ENCODE results near the gene TRIM56. TPM values are rescaled to one million over a fixed set of nuclear protein-coding genes. Genes with fewer than 3 reads are reported as not detected.
"Not testable (repeated sequence)": the region's sequence is repeated elsewhere in the genome, so short reads cannot be mapped to it uniquely, and the experiment has no call there.

The TRIM56 gene
- total RNA-seq, 2 experiments from 2014 or later = 29.9 to 31.8 TPM

GRCh38 chr7:101075646-101076045, 9.6 kb upstream of the TRIM56 start:
- CTCF ChIA-PET = no interaction called here
- no peak overlapping the region for H3K4me3 Mint-ChIP-seq

DNA sequence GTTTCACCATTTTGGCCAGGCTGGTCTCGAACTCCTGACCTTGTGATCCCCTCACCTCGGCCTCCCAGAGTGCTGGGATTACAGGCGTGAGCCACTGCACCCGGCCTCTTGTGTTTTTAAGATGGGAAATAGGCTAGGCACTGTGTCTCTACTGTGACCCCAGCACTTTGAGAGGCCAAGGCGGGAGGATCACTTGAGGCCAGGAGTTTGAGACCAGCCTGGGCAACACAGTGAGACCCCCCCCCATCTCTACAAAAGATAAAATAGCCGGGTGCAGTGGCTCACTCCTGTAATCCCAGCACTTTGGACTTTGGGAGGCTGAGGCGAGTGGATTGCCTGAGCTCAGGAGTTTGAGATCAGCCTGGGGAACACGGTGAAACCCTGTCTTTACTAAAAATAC, 9.1 kb upstream of the TRIM56 start:
- not testable (repeated sequence) for H3K9me3 Mint-ChIP-seq; H3K4me1 Mint-ChIP-seq (ENCODE audit: low read depth)

More at GRCh38 chr7:101075646-101076045, 9.6 kb upstream of the TRIM56 start:
- intact Hi-C loops (cut with DNase I, micrococcal nuclease) = loop anchor here (5.0 kb wide), 3 partner anchors 178 to 278 kb away; partner anchors contain the start of gene ACHE (in 1 of the 2)
- peaks cover 18% of the 10 kb centered on the region for H3K27me3 Mint-ChIP-seq
- Histone ChIP-seq H3K36me3 (ENCODE audit: insufficient read depth, low read length) (no peaks in the 10 kb centered on the region), H3K4me1 (ENCODE audit: insufficient read depth, low read length) (peaks cover 5% of the 10 kb centered on the region), H3K27me3 (ENCODE audit: control insufficient read depth in 1 of 2, insufficient read depth in 2 of 2, low read length in 2 of 2) (no peaks in the 10 kb centered on the region), H3K9me3 (ENCODE audit: control insufficient read depth in 1 of 2, insufficient read depth in 1 of 2, low read length in 2 of 2) (no peaks in the 10 kb centered on the region), H3K27ac (ENCODE audit: low read depth in 1 of 2, low read length in 2 of 2) (no peak overlapping the region), H3K4me3 (ENCODE audit: low read length) (no peak overlapping the region)
- H3K27ac Mint-ChIP-seq = no peak overlapping the region
- H3K36me3 Mint-ChIP-seq (ENCODE audit: low read depth) = no peaks in the 10 kb centered on the region
- DNase-seq (no peak), ATAC-seq (ENCODE audit: poor library complexity) (no peak)
- POLR2A ChIA-PET = no interaction called here
- peaks cover 7% of the 10 kb centered on the region for H3K4me1 Mint-ChIP-seq (ENCODE audit: low read depth)
- TF ChIP-seq CTCF (IDR thresholded peaks at IDR 0.05) = no peak
- H3K9me3 Mint-ChIP-seq = no peaks in the 10 kb centered on the region

GRCh38 chr7:101077303-101078086, 7.8 kb upstream of the TRIM56 start:
- Histone ChIP-seq H3K4me1 (ENCODE audit: insufficient read depth, low read length) (peaks cover 5% of the 10 kb centered on the region), H3K27ac (ENCODE audit: low read depth in 1 of 2, low read length in 2 of 2) (no peak overlapping the region), H3K4me3 (ENCODE audit: low read length) (no peak overlapping the region), H3K9me3 (ENCODE audit: control insufficient read depth in 1 of 2, insufficient read depth in 1 of 2, low read length in 2 of 2) (no peaks in the 10 kb centered on the region), H3K27me3 (ENCODE audit: control insufficient read depth in 1 of 2, insufficient read depth in 2 of 2, low read length in 2 of 2) (no peaks in the 10 kb centered on the region), H3K36me3 (ENCODE audit: insufficient read depth, low read length) (no peaks in the 10 kb centered on the region)
- ATAC-seq (ENCODE audit: poor library complexity) = peak; percentile 99
- H3K4me3 Mint-ChIP-seq = no peak overlapping the region
- H3K27me3 Mint-ChIP-seq = peaks cover 11% of the 10 kb centered on the region
- no peaks in the 10 kb centered on the region for H3K9me3 Mint-ChIP-seq
- CTCF ChIA-PET = interaction anchor here (0.7 to 1.4 kb wide), 15 partner anchors 8 to 212 kb away, joined by 3 to 6 read pairs (median 4); partner anchors contain the start of genes TRIM56 and UFSP1
- H3K4me1 Mint-ChIP-seq (ENCODE audit: low read depth) = peaks cover 7% of the 10 kb centered on the region
- DNase-seq = peak; percentile 70 to 89 (median 80)
- peak; percentile 87 for TF ChIP-seq CTCF (IDR thresholded peaks at IDR 0.05)
- POLR2A ChIA-PET = interaction anchor here (0.6 kb wide), 1 partner anchor 1055 kb away, joined by 3 read pairs; no protein-coding TSS in a partner anchor
- no peaks in the 10 kb centered on the region for H3K36me3 Mint-ChIP-seq (ENCODE audit: low read depth)
- H3K27ac Mint-ChIP-seq = no peak overlapping the region
- intact Hi-C loops (cut with DNase I, micrococcal nuclease) = loop anchor here (5.0 kb wide), 3 partner anchors 180 to 280 kb away; partner anchors contain the start of gene ACHE (in 1 of the 2)

More for the DNA sequence above, 9.1 kb upstream of the TRIM56 start:
- H3K27me3 ChIP-seq (ENCODE audit: control insufficient read depth in 1 of 2, insufficient read depth in 2 of 2, low read length in 2 of 2); H3K36me3 Mint-ChIP-seq (ENCODE audit: low read depth); H3K4me3 Mint-ChIP-seq; H3K4me1 ChIP-seq (ENCODE audit: insufficient read depth, low read length); CTCF ChIA-PET; H3K27ac Mint-ChIP-seq; H3K9me3 ChIP-seq (ENCODE audit: control insufficient read depth in 1 of 2, insufficient read depth in 1 of 2, low read length in 2 of 2); DNase-seq; ATAC-seq (ENCODE audit: poor library complexity); H3K36me3 ChIP-seq (ENCODE audit: insufficient read depth, low read length); POLR2A ChIA-PET; H3K27ac ChIP-seq (ENCODE audit: low read depth in 1 of 2, low read length in 2 of 2); H3K4me3 ChIP-seq (ENCODE audit: low read length): not testable (repeated sequence)
- H3K27me3 Mint-ChIP-seq = peaks cover 18% of the 10 kb centered on the region
- intact Hi-C loops (cut with DNase I, micrococcal nuclease) = loop anchor here (5.0 kb wide), 3 partner anchors 179 to 279 kb away; partner anchors contain the start of gene ACHE (in 1 of the 2)

Data from CD4-positive, alpha-beta T cell (primary cell).